ENCODE measurements around the gene MGAT4A. TPM values are rescaled to one million over a fixed set of nuclear protein-coding genes. Genes with fewer than 3 reads are reported as not detected.
A peak's percentile ranks its signal among the peaks of the same experiment; 100 is the strongest.

MGAT4A gene
- total and polyA plus RNA-seq, 10 of the 15 experiments (the other 5 are each of a cell fraction or from before 2014, with no cell fraction given), result 4.3 to 23.4 (median 13.6) TPM

DNA sequence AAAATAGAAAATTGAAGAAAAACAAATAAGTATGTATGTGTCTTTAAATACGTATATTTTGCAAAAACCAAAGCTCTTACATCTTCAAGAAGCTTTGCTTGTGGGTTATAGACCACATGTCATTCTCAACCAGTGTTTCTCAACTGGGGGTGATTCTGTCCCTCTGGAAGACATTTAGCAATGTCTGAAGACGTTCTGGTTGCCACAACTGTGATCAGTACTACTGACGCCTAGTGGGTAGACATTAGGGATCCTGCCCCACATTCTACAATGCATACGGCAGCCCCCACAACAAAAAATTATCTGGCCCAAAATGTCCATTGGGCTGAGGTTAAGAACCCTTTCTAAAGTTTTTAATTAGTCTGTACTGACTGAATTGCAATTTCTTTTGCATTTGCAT is 74.1 kb downstream of the MGAT4A start (continued):
- TF ChIP-seq ZNF207 (IDR thresholded peaks at IDR 0.05; ENCODE audit: borderline replicate concordance), result no peak
- TF ChIP-seq, protein P1, sequence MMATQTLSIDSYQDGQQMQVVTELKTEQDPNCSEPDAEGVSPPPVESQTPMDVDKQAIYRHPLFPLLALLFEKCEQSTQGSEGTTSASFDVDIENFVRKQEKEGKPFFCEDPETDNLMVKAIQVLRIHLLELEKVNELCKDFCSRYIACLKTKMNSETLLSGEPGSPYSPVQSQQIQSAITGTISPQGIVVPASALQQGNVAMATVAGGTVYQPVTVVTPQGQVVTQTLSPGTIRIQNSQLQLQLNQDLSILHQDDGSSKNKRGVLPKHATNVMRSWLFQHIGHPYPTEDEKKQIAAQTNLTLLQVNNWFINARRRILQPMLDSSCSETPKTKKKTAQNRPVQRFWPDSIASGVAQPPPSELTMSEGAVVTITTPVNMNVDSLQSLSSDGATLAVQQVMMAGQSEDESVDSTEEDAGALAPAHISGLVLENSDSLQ (IDR thresholded peaks at IDR 0.05), result no peak
- TF ChIP-seq, protein P2, sequence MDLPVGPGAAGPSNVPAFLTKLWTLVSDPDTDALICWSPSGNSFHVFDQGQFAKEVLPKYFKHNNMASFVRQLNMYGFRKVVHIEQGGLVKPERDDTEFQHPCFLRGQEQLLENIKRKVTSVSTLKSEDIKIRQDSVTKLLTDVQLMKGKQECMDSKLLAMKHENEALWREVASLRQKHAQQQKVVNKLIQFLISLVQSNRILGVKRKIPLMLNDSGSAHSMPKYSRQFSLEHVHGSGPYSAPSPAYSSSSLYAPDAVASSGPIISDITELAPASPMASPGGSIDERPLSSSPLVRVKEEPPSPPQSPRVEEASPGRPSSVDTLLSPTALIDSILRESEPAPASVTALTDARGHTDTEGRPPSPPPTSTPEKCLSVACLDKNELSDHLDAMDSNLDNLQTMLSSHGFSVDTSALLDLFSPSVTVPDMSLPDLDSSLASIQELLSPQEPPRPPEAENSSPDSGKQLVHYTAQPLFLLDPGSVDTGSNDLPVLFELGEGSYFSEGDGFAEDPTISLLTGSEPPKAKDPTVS (IDR thresholded peaks at IDR 0.05; ENCODE audit: low read depth, low read length), result no peak
- no peak for TF ChIP-seq ZSCAN29 (IDR thresholded peaks at IDR 0.05)
- TF ChIP-seq, protein P3, sequence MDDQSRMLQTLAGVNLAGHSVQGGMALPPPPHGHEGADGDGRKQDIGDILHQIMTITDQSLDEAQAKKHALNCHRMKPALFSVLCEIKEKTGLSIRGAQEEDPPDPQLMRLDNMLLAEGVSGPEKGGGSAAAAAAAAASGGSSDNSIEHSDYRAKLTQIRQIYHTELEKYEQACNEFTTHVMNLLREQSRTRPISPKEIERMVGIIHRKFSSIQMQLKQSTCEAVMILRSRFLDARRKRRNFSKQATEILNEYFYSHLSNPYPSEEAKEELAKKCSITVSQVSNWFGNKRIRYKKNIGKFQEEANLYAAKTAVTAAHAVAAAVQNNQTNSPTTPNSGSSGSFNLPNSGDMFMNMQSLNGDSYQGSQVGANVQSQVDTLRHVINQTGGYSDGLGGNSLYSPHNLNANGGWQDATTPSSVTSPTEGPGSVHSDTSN (IDR thresholded peaks at IDR 0.05; ENCODE audit: insufficient replicate concordance, low read depth, low read length), result no peak
- TF ChIP-seq HDGF (IDR thresholded peaks at IDR 0.05), result no peak

DNA sequence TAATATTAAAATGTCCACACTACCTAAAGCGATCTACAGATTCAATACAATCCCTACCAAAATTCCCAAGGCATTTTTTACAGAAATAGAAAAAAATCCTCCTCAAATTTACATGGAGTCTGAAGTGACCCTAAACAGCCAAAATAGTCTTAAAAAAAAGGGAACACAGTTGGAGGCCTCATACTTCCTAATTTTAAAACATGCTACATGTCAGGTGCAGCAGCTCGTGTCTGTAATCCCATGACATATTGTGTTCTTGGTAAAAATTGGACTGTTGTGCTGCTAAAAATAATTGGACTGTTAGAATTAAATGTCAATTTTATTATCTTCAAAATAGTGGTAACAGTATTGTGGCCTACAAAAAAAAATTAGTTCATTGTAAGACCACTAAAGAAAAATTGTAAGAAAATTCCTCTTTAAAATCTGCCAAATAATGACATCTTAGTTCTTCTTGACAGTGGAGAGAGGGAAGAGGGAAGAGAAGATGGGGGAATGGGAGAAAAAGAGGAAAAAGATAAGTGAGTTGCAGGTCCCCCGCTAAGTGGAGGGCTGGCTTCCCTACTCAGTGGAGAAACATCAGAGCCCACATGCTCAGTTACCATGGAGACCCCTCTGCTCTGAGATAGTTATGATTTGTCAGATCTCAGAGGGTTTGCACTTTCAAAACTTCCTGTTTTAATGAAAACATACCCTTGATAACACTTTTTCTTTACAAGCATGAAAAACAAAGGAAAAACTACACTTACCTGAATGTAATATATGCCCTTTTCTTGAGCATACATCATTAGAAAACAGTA is 76.0 kb downstream of the MGAT4A start:
- no peaks in the 10 kb centered on the region for H3K4me1 ChIP-seq (ENCODE audit: control insufficient read depth, insufficient read depth, low read length)
- BruUV-seq (replicated peaks), result no TSS peak

More for the DNA sequence above, 76.0 kb downstream of the MGAT4A start:
- in situ Hi-C loops (cut with MboI) (no loop called here), intact Hi-C loops (cut with micrococcal nuclease; ENCODE audit: unreplicated experiment) (no loop called here)
- SMC1A ChIA-PET (ENCODE audit: uncharacterized antibody, unreplicated experiment), result no interaction called here
- Histone ChIP-seq H3K27ac (ENCODE audit: control insufficient read depth, insufficient read depth) (no peak overlapping the region), H3K27me3 (replicated peaks in 1 of 2; ENCODE audit: control insufficient read depth in 2 of 2, insufficient read depth in 2 of 2, low read length in 1 of 2) (no peaks in the 10 kb centered on the region), H3K79me2 (ENCODE audit: control insufficient read depth, insufficient read depth, low read length) (no peaks in the 10 kb centered on the region), H3K9me3 (replicated peaks; ENCODE audit: control insufficient read depth, insufficient read depth, low read length) (no peaks in the 10 kb centered on the region), H3K36me3 (ENCODE audit: control insufficient read depth in 2 of 2, insufficient read depth in 2 of 2, low read length in 1 of 2) (no peaks in the 10 kb centered on the region), H3K4me3 (no peak overlapping the region), H2AFZ (ENCODE audit: control insufficient read depth, low read depth, low read length) (no peak overlapping the region), H4K20me1 (ENCODE audit: control insufficient read depth, insufficient read depth) (no peaks in the 10 kb centered on the region), H3K4me2 (ENCODE audit: control insufficient read depth, insufficient read depth) (no peak overlapping the region), H3K9ac (ENCODE audit: control insufficient read depth, insufficient read depth, low read length) (no peak overlapping the region)
- FAIRE-seq (no peak), DNase-seq (ENCODE audit: low read depth, low spot score) (no peak), ATAC-seq (no peak; the same call in 2 of the 3 replicates)
- POLR2A ChIA-PET, result no interaction called here
- WGBS (ENCODE audit: insufficient coverage, insufficient replicate concordance, low lambda C conversion rate, missing lambda C conversion rate), result 71% methylated on average over 3 of the region's 3 CpGs
- RAD21 ChIA-PET (ENCODE audit: unreplicated experiment), result no interaction called here
- TF ChIP-seq BMI1 (IDR thresholded peaks at IDR 0.05; ENCODE audit: borderline replicate concordance), result 0 out of 2 replicates have a peak, but pooled peaks have one; percentile 14
- no peak for TF ChIP-seq CREM (IDR thresholded peaks at IDR 0.05; ENCODE audit: low read depth)
- CTCF ChIA-PET, result no interaction called here

Data from GM12878 (cell line).